Right cardiac atrium (tissue), 5 donors: ENCODE measurements around the gene FADS3. TPM values are rescaled to one million over a fixed set of nuclear protein-coding genes. Genes with fewer than 3 reads are reported as not detected.

Experiments used
- ATAC-seq, 2 donors: fragments of 200-7000 bp; cut with Tn5 transposase; one replicate each; pipeline versions ENCODE4 v1.8.0 to v1.9.1; 2020; ENCODE audit warnings: moderate library complexity in 2 of 2, mild to moderate bottlenecking in 1 of 2
- DNase-seq, 3 donors: peaks; one replicate each; pipeline ENCODE4 v3.0.0-alpha.2; 2020
- H3K27ac ChIP-seq: one replicate; pipeline ENCODE4 v1.5.1; 2013; ENCODE audit warnings: mild to moderate bottlenecking, low read length, control low read depth, moderate library complexity
- H3K27me3 ChIP-seq: one replicate; pipeline ENCODE4 v1.6.1; 2013; ENCODE audit not compliant: control insufficient read depth, insufficient read depth
- H3K4me1 ChIP-seq: one replicate; pipeline ENCODE4 v1.6.1; 2013; ENCODE audit warnings: low read length; ENCODE audit not compliant: control insufficient read depth, insufficient read depth
- H3K4me3 ChIP-seq: one replicate; pipeline ENCODE4 v1.5.1; 2013; ENCODE audit warnings: low read length, control low read depth
- H3K9me3 ChIP-seq: one replicate; pipeline ENCODE4 v1.6.1; 2013; ENCODE audit warnings: low read length; ENCODE audit not compliant: control insufficient read depth
- WGBS: extraction: QIAGEN DNeasy Blood & Tissue Kit; methylation state at CpG from one replicate; pipeline ENCODE4 v1.1.7; 2013; 5-methylcytosine and 5-hydroxymethylcytosine counted together
- intact Hi-C, 4 donors: fragments of 100-400 bp; cut with DNase I; formaldehyde crosslinking; loops; one replicate each; pipeline versions ENCODE4 v1.11.0 to v1.14.0; 2022 to 2023
- polyA plus RNA-seq: library from polyadenylated mRNA; stranded (reverse); fragments of 200-250 nt; gene quantifications from one replicate; pipeline ENCODE4 v1.2.3, GENCODE V29; 2013
- total RNA-seq, 4 donors: library from RNA; stranded (reverse); fragmentation: NEBNext Ultra II Directional; extraction: Animal tissue kit (Norgen Biotek cat#: 25700); gene quantifications; one replicate each; pipeline ENCODE4 v1.2.1, GENCODE V29; 2021
- donor health status: healthy with polysubstance abuse.
- donor health status: DM: no; HTN: yes; CAD: no.
- donor health status: DM: no; HTN: no; CAD: no.
- donor health status: DM: no; HTN: yes; CAD: no; lungs with severe emphysema.
- donor health status: DM: yes; HTN: yes; CAD: no.

Gene FADS3
- total and polyA plus RNA-seq, 5 donors, result 37.5 to 50.1 (median 43.1) TPM

DNA sequence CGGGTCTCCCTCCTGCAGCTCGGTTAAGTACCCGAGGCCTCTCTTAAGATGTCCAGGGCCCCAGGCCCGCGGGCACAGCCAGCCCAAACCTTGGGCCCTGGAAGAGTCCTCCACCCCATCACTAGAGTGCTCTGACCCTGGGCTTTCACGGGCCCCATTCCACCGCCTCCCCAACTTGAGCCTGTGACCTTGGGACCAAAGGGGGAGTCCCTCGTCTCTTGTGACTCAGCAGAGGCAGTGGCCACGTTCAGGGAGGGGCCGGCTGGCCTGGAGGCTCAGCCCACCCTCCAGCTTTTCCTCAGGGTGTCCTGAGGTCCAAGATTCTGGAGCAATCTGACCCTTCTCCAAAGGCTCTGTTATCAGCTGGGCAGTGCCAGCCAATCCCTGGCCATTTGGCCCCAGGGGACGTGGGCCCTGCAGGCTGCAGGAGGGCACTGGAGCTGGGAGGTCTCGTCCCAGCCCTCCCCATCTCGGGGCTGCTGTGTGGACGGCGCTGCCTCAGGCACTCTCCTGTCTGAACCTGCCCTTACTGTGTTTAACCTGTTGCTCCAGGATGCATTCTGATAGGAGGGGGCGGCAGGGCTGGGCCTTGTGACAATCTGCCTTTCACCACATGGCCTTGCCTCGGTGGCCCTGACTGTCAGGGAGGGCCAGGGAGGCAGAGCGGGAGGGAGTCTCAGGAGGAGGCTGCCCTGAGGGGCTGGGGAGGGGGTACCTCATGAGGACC lies 25.0 kb downstream of the FADS3 start:
- ATAC-seq (no peak), DNase-seq (peak in 1 of 3 donors; percentile 50)

DNA sequence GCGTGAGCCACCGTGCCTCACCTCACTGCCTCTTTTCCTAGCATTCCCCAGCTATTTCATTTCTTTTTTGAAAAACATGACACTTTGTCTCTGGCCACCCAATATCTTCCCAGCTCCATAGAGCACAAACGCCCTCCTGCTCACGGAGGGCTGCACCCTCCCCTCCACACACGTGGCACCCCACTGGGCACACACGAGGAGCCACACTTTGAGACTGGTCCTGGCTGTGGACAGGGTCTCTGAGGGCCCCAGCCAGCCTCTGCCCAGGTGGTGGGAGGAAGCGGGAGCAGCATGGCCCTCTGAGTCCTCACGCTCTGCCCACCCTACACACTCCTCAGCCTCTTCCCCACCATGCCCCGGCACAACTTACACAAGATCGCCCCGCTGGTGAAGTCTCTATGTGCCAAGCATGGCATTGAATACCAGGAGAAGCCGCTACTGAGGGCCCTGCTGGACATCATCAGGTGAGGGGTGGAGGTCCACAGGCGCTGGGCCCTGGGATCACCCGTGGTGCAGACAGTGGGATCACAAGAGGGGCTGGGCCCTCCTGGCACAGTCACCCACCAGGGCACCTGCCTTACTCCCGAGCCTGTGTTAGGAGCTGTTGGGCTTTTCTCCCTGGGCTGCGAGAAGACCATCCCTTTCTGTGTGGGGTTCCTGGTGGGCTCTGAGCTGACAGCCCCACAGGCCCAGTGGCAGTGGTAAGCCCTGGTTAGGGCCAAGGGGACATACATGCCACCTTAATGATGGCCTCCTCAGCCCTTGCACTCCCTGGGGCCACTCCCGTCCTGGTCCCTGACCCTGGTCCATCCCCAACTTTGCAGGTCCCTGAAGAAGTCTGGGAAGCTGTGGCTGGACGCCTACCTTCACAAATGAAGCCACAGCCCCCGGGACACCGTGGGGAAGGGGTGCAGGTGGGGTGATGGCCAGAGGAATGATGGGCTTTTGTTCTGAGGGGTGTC lies 26.2 kb downstream of the FADS3 start:
- ATAC-seq (no peak), DNase-seq (no peak)
- Histone ChIP-seq H3K9me3 (no peaks in the 10 kb centered on the region), H3K27me3 (no peaks in the 10 kb centered on the region), H3K4me3 (no peak overlapping the region), H3K27ac (no peak overlapping the region), H3K4me1 (peaks cover 7% of the 10 kb centered on the region)
- 94% methylated on average over 20 of the region's 20 CpGs for WGBS
- intact Hi-C loops, result loop anchor here in 1 of 4 donors (10.0 kb wide), 1 partner anchor 50 kb away; the partner anchor contains the start of gene FADS1

More for the DNA sequence above, 25.0 kb downstream of the FADS3 start:
- intact Hi-C loops, result loop anchor here in 1 of 4 donors (10.0 kb wide), 1 partner anchor 52 kb away; the partner anchor contains the start of gene FADS1
- Histone ChIP-seq H3K27me3 (no peaks in the 10 kb centered on the region), H3K4me3 (no peak overlapping the region), H3K4me1 (peaks cover 7% of the 10 kb centered on the region), H3K27ac (no peak overlapping the region), H3K9me3 (no peaks in the 10 kb centered on the region)
- WGBS, result 77% methylated on average over 18 of the region's 18 CpGs

DNA sequence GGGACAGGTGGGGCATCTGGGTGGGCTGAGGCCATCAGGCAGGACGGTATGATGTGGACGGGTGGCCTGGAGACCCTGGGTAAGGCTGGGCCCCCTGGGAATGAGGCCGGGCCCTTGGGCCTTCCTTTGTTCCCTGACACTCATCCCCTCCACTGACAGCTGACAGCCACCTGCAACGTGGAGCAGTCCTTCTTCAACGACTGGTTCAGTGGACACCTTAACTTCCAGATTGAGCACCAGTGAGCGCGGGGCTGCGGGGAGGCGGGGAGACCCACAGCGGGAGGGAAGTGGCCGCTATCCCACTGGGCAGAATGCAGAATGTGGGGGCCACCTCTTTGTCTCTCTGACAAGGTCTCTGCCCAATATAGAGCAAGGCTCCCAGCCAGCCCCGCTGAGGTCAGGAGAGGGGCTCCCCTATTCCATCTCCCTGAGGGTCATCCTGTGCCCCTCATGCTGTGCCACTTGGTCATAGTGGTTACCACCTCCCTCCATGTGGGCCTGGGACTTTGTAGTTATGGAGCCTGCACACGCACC lies 27.7 kb downstream of the FADS3 start:
- no peak overlapping the region for H3K27ac ChIP-seq
- H3K4me3 ChIP-seq, result no peak overlapping the region
- ATAC-seq, result no peak
- peaks cover 6% of the 10 kb centered on the region for H3K4me1 ChIP-seq
- WGBS, result 90% methylated on average over 13 of the region's 13 CpGs
- intact Hi-C loops, result loop anchor here in 1 of 4 donors (10.0 kb wide), 1 partner anchor 49 kb away; the partner anchor contains the start of gene FADS1
- no peaks in the 10 kb centered on the region for H3K9me3 ChIP-seq
- no peaks in the 10 kb centered on the region for H3K27me3 ChIP-seq
- DNase-seq, result peak in 2 of 3 donors; percentile 29 to 57

DNA sequence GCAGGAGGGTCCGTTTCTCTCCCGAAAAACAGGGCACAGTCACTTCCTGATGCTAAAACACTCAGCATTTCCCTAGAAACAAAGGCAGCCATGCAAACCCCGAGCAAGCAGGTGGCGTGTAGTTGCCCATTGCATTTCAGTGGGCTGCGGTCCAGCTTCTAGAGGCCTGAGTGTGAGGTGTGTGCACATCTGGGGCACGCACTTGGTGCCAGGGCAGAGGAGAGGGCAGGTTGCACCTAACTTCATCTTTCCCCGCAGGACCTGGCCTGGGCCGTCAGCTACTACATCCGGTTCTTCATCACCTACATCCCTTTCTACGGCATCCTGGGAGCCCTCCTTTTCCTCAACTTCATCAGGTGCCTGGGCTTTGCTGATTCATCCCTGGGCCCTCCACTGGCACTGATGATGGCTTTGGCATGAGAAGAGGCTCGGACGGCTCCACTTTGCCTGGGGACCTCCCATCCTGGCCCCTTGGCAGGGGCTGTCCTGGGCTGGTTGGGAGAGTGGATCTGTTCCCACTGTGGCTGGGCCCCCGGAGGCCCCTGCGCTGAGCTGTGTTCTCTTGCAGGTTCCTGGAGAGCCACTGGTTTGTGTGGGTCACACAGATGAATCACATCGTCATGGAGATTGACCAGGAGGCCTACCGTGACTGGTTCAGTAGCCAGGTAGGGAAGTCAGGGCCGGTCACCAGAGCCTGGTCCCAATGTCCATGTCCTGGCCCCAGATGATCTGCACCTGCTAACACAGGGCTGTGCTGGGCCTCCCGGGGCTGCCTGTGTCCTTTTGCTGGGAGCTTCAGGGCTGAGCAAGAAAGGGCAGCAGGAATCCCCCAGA lies 28.4 kb downstream of the FADS3 start:
- ATAC-seq, result no peak
- Histone ChIP-seq H3K27me3 (no peaks in the 10 kb centered on the region), H3K4me1 (peaks cover 6% of the 10 kb centered on the region), H3K4me3 (no peak overlapping the region), H3K27ac (no peak overlapping the region), H3K9me3 (no peaks in the 10 kb centered on the region)
- WGBS, result 87% methylated on average over 18 of the region's 18 CpGs
- DNase-seq, result peak in 2 of 3 donors; percentile 24 to 38
- intact Hi-C loops, result loop anchor here in 1 of 4 donors (10.0 kb wide), 1 partner anchor 48 kb away; the partner anchor contains the start of gene FADS1

DNA sequence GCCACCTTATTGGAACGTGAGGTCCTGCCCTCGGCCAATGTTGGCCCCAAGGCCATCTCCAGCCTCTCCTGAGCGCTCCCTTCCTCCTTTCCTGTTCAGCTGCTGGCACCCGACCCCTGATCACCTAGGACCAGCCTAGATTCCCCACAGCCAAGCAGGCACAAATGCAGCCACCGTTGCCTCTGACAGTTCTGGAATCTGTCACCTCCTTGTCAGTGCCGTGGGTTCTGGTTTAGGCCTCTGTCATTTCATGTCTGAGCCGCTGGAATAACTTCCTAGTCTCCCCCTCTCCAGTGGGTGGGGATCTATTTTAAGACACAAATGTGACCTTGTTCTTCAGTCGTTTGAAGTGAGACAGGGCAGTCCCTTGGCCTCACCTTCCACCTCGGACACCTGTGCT lies 29.7 kb downstream of the FADS3 start:
- DNase-seq (peak in 2 of 3 donors; percentile 50 to 59), ATAC-seq (peak; percentile 26 to 57)
- no peaks in the 10 kb centered on the region for H3K9me3 ChIP-seq
- H3K27ac ChIP-seq, result peak overlapping the region; percentile 50
- peaks cover 6% of the 10 kb centered on the region for H3K4me1 ChIP-seq
- WGBS, result 56% methylated on average over 9 of the region's 9 CpGs
- intact Hi-C loops, result loop anchor here in 1 of 4 donors (10.0 kb wide), 1 partner anchor 47 kb away; the partner anchor contains the start of gene FADS1
- no peak overlapping the region for H3K4me3 ChIP-seq
- no peaks in the 10 kb centered on the region for H3K27me3 ChIP-seq

DNA sequence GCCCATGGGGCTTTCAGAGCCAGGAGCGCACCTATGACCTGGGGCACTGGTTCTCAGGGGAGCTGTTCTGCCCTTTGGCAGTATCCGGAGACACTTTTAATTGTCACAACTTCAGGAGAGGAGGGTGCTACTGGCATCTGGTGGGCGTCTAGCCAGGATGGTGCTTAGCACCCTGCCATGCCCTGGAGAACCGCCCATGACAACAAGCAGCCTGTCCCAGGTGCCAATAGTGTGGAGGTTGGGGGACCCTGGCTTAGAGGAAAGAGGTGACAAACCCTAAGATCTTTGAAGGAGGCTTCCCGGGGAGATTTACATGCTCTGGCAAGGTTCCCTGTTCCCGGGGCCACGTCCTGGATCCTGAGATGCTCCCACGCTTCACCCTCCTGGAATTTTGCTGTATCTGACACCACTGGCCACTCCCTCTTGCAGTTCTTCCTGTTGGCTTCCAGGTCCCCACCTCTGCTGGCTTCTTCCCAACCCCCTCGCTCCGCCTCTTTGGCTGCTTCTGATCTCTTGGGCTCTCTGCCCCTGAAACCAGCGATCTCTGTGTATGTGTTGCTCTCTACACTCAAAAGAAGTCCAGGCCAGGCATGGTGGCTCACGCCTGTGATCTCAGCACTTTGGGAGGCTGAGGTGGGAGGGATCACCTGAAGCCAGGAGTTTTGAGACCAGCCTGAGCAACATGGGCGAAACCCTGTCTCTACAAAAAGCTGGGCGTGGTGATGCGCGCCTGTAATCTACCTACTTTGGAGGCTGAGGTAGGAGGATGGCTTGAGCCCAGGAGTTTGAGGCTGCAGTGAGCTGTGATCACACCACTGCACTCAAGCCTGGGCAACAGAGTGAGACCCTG lies 31.1 kb downstream of the FADS3 start:
- intact Hi-C loops, result loop anchor here in 1 of 4 donors (10.0 kb wide), 1 partner anchor 45 kb away; the partner anchor contains the start of gene FADS1
- Histone ChIP-seq H3K4me3 (no peak overlapping the region), H3K27ac (peak overlapping the region; percentile 54), H3K27me3 (no peaks in the 10 kb centered on the region), H3K4me1 (peaks cover 6% of the 10 kb centered on the region), H3K9me3 (no peaks in the 10 kb centered on the region)
- DNase-seq (peak; percentile 76 to 91 (median 90)), ATAC-seq (peak; percentile 67 to 73)
- WGBS, result 59% methylated on average over 16 of the region's 16 CpGs

DNA sequence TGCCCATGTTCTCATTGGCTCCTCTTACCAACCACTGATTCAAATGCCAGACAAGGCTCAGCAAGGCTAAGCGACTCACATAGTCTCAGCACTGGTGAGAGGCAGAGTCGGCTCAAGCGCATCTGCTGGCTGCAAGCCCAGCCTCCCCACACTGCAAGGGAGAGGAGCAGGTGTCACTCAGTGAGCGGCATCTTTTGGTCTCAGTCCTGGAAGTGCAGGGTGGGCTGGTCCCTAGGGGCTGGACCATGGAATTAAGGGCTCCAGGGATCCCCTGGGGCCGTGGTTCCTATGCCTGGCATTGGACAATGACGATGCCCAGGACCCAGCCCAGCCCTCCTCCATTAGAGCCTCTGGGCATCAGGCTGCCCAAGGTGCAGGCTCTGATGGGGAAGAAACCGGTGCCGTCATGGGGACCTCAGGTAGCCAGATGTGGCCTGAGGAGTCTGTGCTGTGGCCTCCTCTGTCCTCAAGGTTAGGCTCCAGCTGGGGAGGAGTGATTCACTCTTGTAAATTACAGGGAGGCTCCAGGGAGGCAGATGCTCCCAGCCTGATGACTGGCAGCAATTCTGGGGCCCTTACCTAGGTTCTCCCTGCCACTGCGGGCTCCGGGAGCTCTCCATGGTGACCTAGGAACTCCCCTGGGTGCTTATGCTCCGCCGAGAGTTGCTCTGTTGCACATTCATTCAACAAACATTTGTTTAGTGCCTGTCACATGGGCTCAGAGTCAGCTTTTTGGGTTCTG lies 35.2 kb downstream of the FADS3 start:
- Histone ChIP-seq H3K4me1 (peaks cover 11% of the 10 kb centered on the region), H3K4me3 (no peak overlapping the region), H3K9me3 (no peaks in the 10 kb centered on the region), H3K27me3 (no peaks in the 10 kb centered on the region), H3K27ac (no peak overlapping the region)
- intact Hi-C loops, result no loop called here
- ATAC-seq (no peak), DNase-seq (peak in 1 of 3 donors; percentile 55)
- whole genome bisulfite sequencing, result 83% methylated on average over 12 of the region's 12 CpGs

DNA sequence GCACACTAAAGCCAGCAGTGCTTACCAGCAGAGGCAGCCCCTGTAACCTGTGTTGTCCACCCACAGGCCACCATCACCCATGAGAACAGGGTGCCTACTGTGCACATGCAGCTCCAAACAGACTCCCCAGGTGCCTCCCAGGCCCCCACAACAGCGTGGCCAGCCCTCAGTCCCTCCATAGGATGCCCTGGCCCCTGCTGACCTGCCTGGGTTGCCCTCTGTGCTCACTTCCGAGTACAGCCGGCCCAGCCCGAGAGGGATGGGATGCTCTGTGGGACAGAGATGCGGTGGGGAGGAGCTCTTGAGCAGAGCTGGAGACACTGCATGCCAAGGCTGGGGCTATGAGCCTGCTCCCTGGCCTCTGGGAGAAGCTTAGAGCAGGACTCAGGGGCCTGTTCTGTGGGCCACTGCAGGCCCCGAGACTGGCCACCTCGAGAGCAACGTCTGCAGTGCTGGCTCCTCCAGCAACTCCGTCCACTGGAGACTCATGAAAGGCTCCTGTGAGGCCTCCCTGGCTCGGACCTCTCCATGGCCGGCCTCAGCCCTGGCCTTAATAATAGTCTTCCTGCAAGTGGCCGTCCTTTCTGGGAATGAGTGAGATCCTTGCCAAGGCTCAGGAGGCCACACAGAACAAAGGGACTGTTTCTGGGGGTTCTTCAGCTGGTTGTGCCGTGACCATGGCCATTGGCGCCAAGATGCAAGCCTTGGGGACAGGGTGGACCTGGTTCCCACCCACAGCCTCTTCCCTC lies 36.2 kb downstream of the FADS3 start:
- intact Hi-C loops, result no loop called here

More for the DNA sequence above, 36.2 kb downstream of the FADS3 start:
- peaks cover 10% of the 10 kb centered on the region for H3K4me1 ChIP-seq
- DNase-seq (peak in 2 of 3 donors; percentile 23 to 55), ATAC-seq (no peak)
- H3K27me3 ChIP-seq, result no peaks in the 10 kb centered on the region
- no peaks in the 10 kb centered on the region for H3K9me3 ChIP-seq
- WGBS, result 81% methylated on average over 14 of the region's 14 CpGs
- H3K4me3 ChIP-seq, result no peak overlapping the region
- H3K27ac ChIP-seq, result no peak overlapping the region
